Endothelial cell of umbilical vein (primary cell): Measurements from ENCODE around the gene PUS1. TPM values are rescaled to one million over a fixed set of nuclear protein-coding genes. Genes with fewer than 3 reads are reported as not detected.

ENCODE experiments used
- BruUV-seq: library from RNA; stranded (reverse); fragments of 400-500 nt; replicated peaks from 2 replicates; lab custom pipeline; 2021; lab: Mats Ljungman, UMichigan
- CTCF ChIA-PET: fragments of 300-600, 350-600 bp; sonication (Branson Sonifier 250); formaldehyde crosslinking; loops from one replicate; lab custom pipeline; 2021; ENCODE audit warnings: antibody characterized with exemption, inconsistent platforms; lab: Charles Lee
- POLR2A ChIA-PET: fragments of 300-600, 350-600 bp; sonication (Branson Sonifier 250); formaldehyde crosslinking; loops from one replicate; lab custom pipeline; 2021; ENCODE audit warnings: antibody characterized with exemption, inconsistent platforms; lab: Charles Lee
- DNase-seq: peaks from one replicate; pipeline ENCODE4 v3.0.0-alpha.2; 2011; ENCODE audit warnings: low read depth, low spot score
- FAIRE-seq: peaks from 2 replicates; lab custom pipeline; 2011; peaks lifted over from hg19 to GRCh38; lab: Jason Lieb, UNC
- H2AFZ ChIP-seq: 2 replicates; pipeline ENCODE4 v1.6.0; 2012; ENCODE audit warnings: low read depth, low read length, control low read depth, inconsistent platforms
- H3K27ac ChIP-seq: 2 replicates; pipeline ENCODE4 v1.5.1; 2011; ENCODE audit warnings: low read depth, mild to moderate bottlenecking, control low read depth, low read length, moderate library complexity; ENCODE audit not compliant: insufficient read depth
- H3K27me3 ChIP-seq, 2 experiments: 2 replicates each; pipeline versions ENCODE4 v1.6.0 to v1.6.1; 2011; ENCODE audit warnings: low read length in 2 of 2, mixed read lengths in 1 of 2; ENCODE audit not compliant: control insufficient read depth in 2 of 2, insufficient read depth in 2 of 2
- H3K36me3 ChIP-seq, 2 experiments: 2 replicates in 1 of 2; 3 replicates in 1 of 2; pipeline ENCODE4 v1.5.1; 2011; ENCODE audit warnings: low read length in 2 of 2, mild to moderate bottlenecking in 1 of 2, moderate library complexity in 1 of 2; ENCODE audit not compliant: control insufficient read depth in 2 of 2, insufficient read depth in 2 of 2; ENCODE audit errors: extremely low read depth in 1 of 2
- H3K4me1 ChIP-seq: 3 replicates; pipeline ENCODE4 v1.5.1; 2011; ENCODE audit warnings: mild to moderate bottlenecking, low read length; ENCODE audit not compliant: control insufficient read depth, insufficient read depth; ENCODE audit errors: extremely low read depth
- H3K4me2 ChIP-seq: 2 replicates; pipeline ENCODE4 v1.6.1; 2011; ENCODE audit warnings: low read length, control low read depth, mixed read lengths; ENCODE audit not compliant: insufficient read depth
- H3K4me3 ChIP-seq, 3 experiments: fragments of 200-600 bp in 1 of 3; sonication (generic), shearing (Covaris generic) in 1 of 3; replicated peaks in 1 of 3; 2 replicates each; pipeline ENCODE4 v1.5.1; 2011 to 2016; ENCODE audit warnings: control low read depth in 3 of 3, low read length in 3 of 3, mild to moderate bottlenecking in 2 of 3, inconsistent platforms in 1 of 3, low read depth in 1 of 3, moderate library complexity in 1 of 3; ENCODE audit not compliant: insufficient read depth in 1 of 3
- H3K79me2 ChIP-seq: 2 replicates; pipeline ENCODE4 v1.6.0; 2012; ENCODE audit warnings: low read length, inconsistent platforms; ENCODE audit not compliant: control insufficient read depth, insufficient read depth
- H3K9ac ChIP-seq: replicated peaks from 2 replicates; pipeline ENCODE3; 2011; ENCODE audit warnings: low read length, control low read depth; ENCODE audit not compliant: insufficient read depth; ENCODE audit errors: extremely low read depth
- H3K9me1 ChIP-seq: replicated peaks from 3 replicates; pipeline ENCODE4 v1.6.0; 2011; ENCODE audit warnings: mild to moderate bottlenecking, low read length; ENCODE audit not compliant: control insufficient read depth, insufficient read depth; ENCODE audit errors: extremely low read depth
- H3K9me3 ChIP-seq: replicated peaks from 2 replicates; pipeline ENCODE4 v1.5.1; 2012; ENCODE audit warnings: low read length, inconsistent platforms; ENCODE audit not compliant: control insufficient read depth, insufficient read depth
- H4K20me1 ChIP-seq: replicated peaks from 2 replicates; pipeline ENCODE3; 2011; ENCODE audit warnings: mild to moderate bottlenecking, low read length; ENCODE audit not compliant: control insufficient read depth, insufficient read depth; ENCODE audit errors: extremely low read depth
- CTCF ChIP-seq, 2 donors: IDR thresholded peaks; 1 replicate in 1 of 2; 2 replicates in 1 of 2; pipeline ENCODE4 v1.5.1; 2011; ENCODE audit warnings: low read length in 2 of 2, mild to moderate bottlenecking in 2 of 2, moderate library complexity in 2 of 2, control low read depth in 1 of 2, inconsistent platforms in 1 of 2, low read depth in 1 of 2; ENCODE audit not compliant: insufficient read depth in 1 of 2; ENCODE audit errors: extremely low read depth in 1 of 2
- EZH2 ChIP-seq: IDR thresholded peaks from 2 replicates; pipeline ENCODE4 v1.6.1; 2012; ENCODE audit warnings: borderline replicate concordance, low read depth, mild to moderate bottlenecking, moderate library complexity, low read length, inconsistent platforms; ENCODE audit not compliant: severe bottlenecking
- FOS ChIP-seq: IDR thresholded peaks from 2 replicates; pipeline ENCODE4 v1.6.1; 2011; ENCODE audit warnings: mild to moderate bottlenecking, low read length, moderate library complexity, borderline replicate concordance; ENCODE audit not compliant: insufficient read depth
- MAX ChIP-seq: IDR thresholded peaks from 2 replicates; pipeline ENCODE4 v1.6.1; 2011; ENCODE audit not compliant: insufficient read depth, insufficient read length
- MYC ChIP-seq: IDR thresholded peaks from one replicate; pipeline ENCODE4 v1.6.1; 2011; ENCODE audit warnings: mild to moderate bottlenecking, low read depth, low read length
- POLR2A ChIP-seq: IDR thresholded peaks from 2 replicates; pipeline ENCODE4 v1.6.1; 2012; ENCODE audit warnings: low read depth, mild to moderate bottlenecking, control low read depth, low read length
- dilution Hi-C: fragments of 300-500 bp; cut with MboI; formaldehyde crosslinking; loops from one replicate; pipeline ENCODE4 v1.15.0; 2019; ENCODE audit warnings: low sequenced_read_pairs; ENCODE audit not compliant: extremely low pct_ligation_motif_present
- intact Hi-C: fragments of 100-400 bp; cut with micrococcal nuclease; formaldehyde crosslinking; loops from one replicate; pipeline ENCODE4 v1.10.0; 2022
- polyA plus RNA-seq, 4 experiments: library from polyadenylated mRNA; depleted of rRNA in 3 of 4; stranded (reverse) in 3 of 4; unstranded in 1 of 4; fragments of >200 nt; gene quantifications; 2 replicates each; pipeline versions ENCODE4 v1.2.1 to v1.2.3, GENCODE V29; 2011 to 2012; ENCODE audit warnings: missing spikeins in 1 of 4
- total RNA-seq: library from RNA; stranded (reverse); gene quantifications from 2 replicates; pipeline ENCODE4 v1.2.3, GENCODE V29; 2021

The PUS1 gene
- total and polyA plus RNA-seq, 2 donors (not counting 3 experiments of a cell fraction or from before 2014, with no cell fraction given) = 33.9 to 52.2 TPM

- Histone ChIP-seq H3K27me3 (no peaks in the 10 kb centered on the region), H3K27ac (no peak overlapping the region), H3K4me1 (peaks cover 8% of the 10 kb centered on the region), H3K36me3 (peaks cover 4 to 8% of the 10 kb centered on the region in 2 experiments), H3K79me2 (peaks cover 24% of the 10 kb centered on the region), H4K20me1 (no peaks in the 10 kb centered on the region), H3K4me3 (no peak overlapping the region), H3K4me2 (no peak overlapping the region), H3K9me3 (no peaks in the 10 kb centered on the region), H2AFZ (peak overlapping the region; percentile 62), H3K9me1 (no peaks in the 10 kb centered on the region), H3K9ac (no peak overlapping the region)
- BruUV-seq = no TSS peak
- dilution Hi-C loops (no loop called here), intact Hi-C loops (loop anchor here (2.0 kb wide), 1 partner anchor 15 kb away; no protein-coding TSS in a partner anchor)
- ChIA-PET POLR2A (no interaction called here), CTCF (interaction anchor here (0.7 to 1.2 kb wide), 2 partner anchors 22 to 91 kb away, joined by 4 read pairs; partner anchors contain the start of gene EP400)
- TF ChIP-seq EZH2 = no peak
- no peak for TF ChIP-seq MAX
- no peak for TF ChIP-seq POLR2A
- TF ChIP-seq MYC = no peak
- no peak for TF ChIP-seq FOS
- no peak for TF ChIP-seq CTCF (IDR thresholded peaks at IDR 0.05; ENCODE audit: extremely low read depth in 1 of 2, insufficient read depth in 1 of 2, low read depth in 1 of 2, low read length in 2 of 2)
- FAIRE-seq (no peak), DNase-seq (no peak)
Measured at GRCh38 chr12:131927110-131928079, 1.7 kb upstream of the PUS1 start.
